K562 (cell line): Measurements from ENCODE around the gene GNG7. TPM values are rescaled to one million over a fixed set of nuclear protein-coding genes. Genes with fewer than 3 reads are reported as not detected.
"Not testable (repeated sequence)": the region's sequence is repeated elsewhere in the genome, so short reads cannot be mapped to it uniquely, and the experiment has no call there.

ENCODE experiments used
- ATAC-seq: fragments of 200-7000 bp; cut with Tn5 transposase; 3 replicates; pipeline ENCODE4 v1.9.1; 2020; ENCODE audit warnings: moderate library complexity
- BruUV-seq: library from RNA; stranded (reverse); fragments of 400-500 nt; replicated peaks from 2 replicates; lab custom pipeline; 2021; lab: Mats Ljungman, UMichigan
- CTCF ChIA-PET: fragments of 300-600 bp; formaldehyde crosslinking; extraction: SDS; loops from one replicate; lab custom pipeline; 2021; ENCODE audit warnings: low intra/inter-chr PET ratio; lab: Yijun Ruan, JAX
- POLR2A ChIA-PET: fragments of 300-600, 350-650 bp; sonication (Branson Sonifier 250); formaldehyde crosslinking; extraction: SDS; loops from one replicate; lab custom pipeline; 2021; ENCODE audit warnings: antibody characterized with exemption, inconsistent platforms; lab: Yijun Ruan, JAX
- DNase-seq, 4 experiments: peaks; one replicate each; pipeline versions ENCODE4 v3.0.0 to v3.0.0-alpha.2; 2011 to 2018; ENCODE audit warnings: low spot score in 3 of 4, mixed read lengths in 3 of 4; ENCODE audit errors: extremely low read depth in 1 of 4
- FAIRE-seq: peaks from 2 replicates; lab custom pipeline; 2011; peaks lifted over from hg19 to GRCh38; lab: Jason Lieb, UNC
- H2AFZ ChIP-seq: 2 replicates; pipeline ENCODE4 v1.6.0; 2011; ENCODE audit warnings: low read depth, low read length, control low read depth, inconsistent platforms
- H3K27ac ChIP-seq: fragments of 200-600 bp; 3 replicates; pipeline ENCODE4 v1.8.0; 2011; ENCODE audit warnings: low read depth, mild to moderate bottlenecking, control low read depth, inconsistent platforms, low read length, moderate library complexity, mixed read lengths; ENCODE audit errors: extremely low read depth
- H3K27me3 ChIP-seq, 2 experiments: fragments of 300-600 bp in 1 of 2; 2 replicates in 1 of 2; 3 replicates in 1 of 2; pipeline versions ENCODE4 v1.6.0 to v1.8.0; 2011; ENCODE audit warnings: inconsistent platforms in 2 of 2, low read length in 2 of 2, mild to moderate bottlenecking in 1 of 2, mixed read lengths in 1 of 2, moderate library complexity in 1 of 2; ENCODE audit not compliant: control insufficient read depth in 2 of 2, insufficient read depth in 2 of 2
- H3K36me3 ChIP-seq: fragments of 300-600 bp; 3 replicates; pipeline ENCODE4 v1.8.0; 2011; ENCODE audit warnings: mild to moderate bottlenecking, low read length, inconsistent platforms; ENCODE audit not compliant: control insufficient read depth, insufficient read depth
- H3K4me1 ChIP-seq, 2 experiments: fragments of 200-600 bp in 1 of 2; replicated peaks in 1 of 2; 2 replicates in 1 of 2; 3 replicates in 1 of 2; pipeline versions ENCODE4 v1.5.1 to v1.8.0; 2011; ENCODE audit warnings: inconsistent platforms in 2 of 2, low read length in 2 of 2, mild to moderate bottlenecking in 1 of 2, mixed read lengths in 1 of 2, moderate library complexity in 1 of 2; ENCODE audit not compliant: control insufficient read depth in 2 of 2, insufficient read depth in 2 of 2
- H3K4me2 ChIP-seq: 2 replicates; pipeline ENCODE4 v1.6.1; 2011; ENCODE audit warnings: low read length, control low read depth, inconsistent platforms, mixed read lengths; ENCODE audit not compliant: insufficient read depth
- H3K4me3 ChIP-seq: fragments of 200-600 bp; sonication (generic), shearing (Covaris generic); 2 replicates; pipeline ENCODE4 v1.5.1; 2016; ENCODE audit warnings: control low read depth, inconsistent platforms
- H3K79me2 ChIP-seq: fragments of 200-600 bp; 3 replicates; pipeline ENCODE4 v1.8.0; 2011; ENCODE audit warnings: low read length, inconsistent platforms; ENCODE audit not compliant: control insufficient read depth, insufficient read depth
- H3K9ac ChIP-seq, 2 experiments: 2 replicates each; pipeline versions ENCODE4 v1.6.0 to v1.6.1; 2011; ENCODE audit warnings: low read depth in 2 of 2, low read length in 2 of 2, control low read depth in 1 of 2, inconsistent platforms in 1 of 2, mild to moderate bottlenecking in 1 of 2, mixed read lengths in 1 of 2; ENCODE audit not compliant: insufficient read depth in 1 of 2
- H3K9me1 ChIP-seq: one replicate; pipeline ENCODE4 v1.6.0; 2011; ENCODE audit warnings: inconsistent platforms, mild to moderate bottlenecking, low read length, moderate library complexity; ENCODE audit not compliant: control insufficient read depth, insufficient read depth
- H3K9me3 ChIP-seq: replicated peaks from 2 replicates; pipeline ENCODE4 v1.5.1; 2011; ENCODE audit warnings: low read depth, low read length, inconsistent platforms; ENCODE audit not compliant: control insufficient read depth, insufficient read depth
- H4K20me1 ChIP-seq: replicated peaks from 2 replicates; pipeline ENCODE4 v1.6.1; 2011; ENCODE audit warnings: low read length, inconsistent platforms, mixed read lengths; ENCODE audit not compliant: control insufficient read depth, insufficient read depth
- ATF1 ChIP-seq, 2 experiments: fragments of 450-650 bp in 1 of 2; IDR thresholded peaks; 2 replicates each; pipeline ENCODE4 v1.6.1; 2016; ENCODE audit warnings: missing compliant biosample characterization in 1 of 2, missing genetic modification characterization in 1 of 2
- CREM ChIP-seq: IDR thresholded peaks from 2 replicates; pipeline ENCODE4 v1.6.1; 2014; ENCODE audit warnings: antibody characterized with exemption, low read depth
- FOSL1 ChIP-seq: fragments of 200-800 bp; sonication (Bioruptor generic); conservative IDR thresholded peaks from 2 replicates; pipeline ENCODE4 v1.6.1; 2016; ENCODE audit warnings: missing genetic modification characterization, missing compliant biosample characterization
- NRF1 ChIP-seq, 2 experiments: fragments of 450-650 bp; IDR thresholded peaks in 1 of 2; conservative IDR thresholded peaks in 1 of 2; 2 replicates each; pipeline ENCODE4 v1.6.1; 2014; ENCODE audit warnings: mild to moderate bottlenecking in 2 of 2
- ZNF24 ChIP-seq: fragments of 450-650 bp; IDR thresholded peaks from 2 replicates; pipeline ENCODE4 v1.6.1; 2016
- WGBS: fragments of 100-300 bp; shearing (Covaris generic); methylation state at CpG from one replicate; pipeline ENCODE4 v1.1.6; 2016; ENCODE audit warnings: low coverage, mixed read lengths; ENCODE audit not compliant: insufficient coverage; ENCODE audit errors: missing lambda C conversion rate; 5-methylcytosine and 5-hydroxymethylcytosine counted together
- in situ Hi-C: fragments of 300-500 bp; cut with MboI; formaldehyde crosslinking; loops from 4 replicates; pipeline ENCODE4 v1.15.0; 2018; ENCODE audit warnings: inconsistent platforms, mixed read lengths
- intact Hi-C: fragments of 100-400 bp; cut with micrococcal nuclease; formaldehyde crosslinking; loops from 2 replicates; pipeline ENCODE4 v1.14.2; 2022
- polyA plus RNA-seq, 8 experiments: library from polyadenylated mRNA; depleted of rRNA in 4 of 8; stranded (reverse) in 5 of 8; unstranded in 3 of 8; fragments of >200 nt; fragmentation: Nextera tagmentation in 2 of 8; fragmentation: Illumina TruSeq in 1 of 8; extraction: Ambion mirVana in 2 of 8; extraction: Trizol in 1 of 8; gene quantifications; 2 replicates each; pipeline versions ENCODE4 v1.2.1 to v1.2.3, GENCODE V29; 2011 to 2014; ENCODE audit warnings: inconsistent platforms in 1 of 8, missing spikeins in 1 of 8
- total RNA-seq, 7 experiments: library from RNA; depleted of rRNA in 6 of 7; stranded (reverse); fragments of >200 nt in 6 of 7; fragmentation: Illumina TruSeq in 2 of 7; extraction: Trizol in 2 of 7; gene quantifications; 2 replicates each; pipeline versions ENCODE4 v1.2.1 to v1.2.3, GENCODE V29; 2011 to 2021; ENCODE audit warnings: low replicate concordance in 1 of 7
- TF ChIP-seq, protein P1 (sequence below): sonication (generic); formaldehyde crosslinking; IDR thresholded peaks from 2 replicates; pipeline ENCODE4 v1.8.0; 2022; ENCODE audit warnings: mild to moderate bottlenecking, missing genetic modification reagents
- TF ChIP-seq, protein P2 (sequence below), 3 experiments: fragments of 200-800 bp in 1 of 3; fragments of 250-450 bp in 1 of 3; fragments of 450-650 bp in 1 of 3; sonication (Bioruptor Pico) in 1 of 3; sonication (Bioruptor generic) in 1 of 3; formaldehyde crosslinking in 1 of 3; IDR thresholded peaks; 2 replicates each; pipeline versions ENCODE4 v1.6.1 to v1.8.0; 2016 to 2022; ENCODE audit warnings: mild to moderate bottlenecking in 2 of 3, missing genetic modification characterization in 2 of 3, missing compliant biosample characterization in 1 of 3, moderate library complexity in 1 of 3

Gene GNG7
- total and polyA plus RNA-seq, 9 of the 15 experiments (the other 6 are each of a cell fraction or from before 2014, with no cell fraction given) = 0.01 to 0.20 (median 0.06) TPM; not detected in 1

DNA sequence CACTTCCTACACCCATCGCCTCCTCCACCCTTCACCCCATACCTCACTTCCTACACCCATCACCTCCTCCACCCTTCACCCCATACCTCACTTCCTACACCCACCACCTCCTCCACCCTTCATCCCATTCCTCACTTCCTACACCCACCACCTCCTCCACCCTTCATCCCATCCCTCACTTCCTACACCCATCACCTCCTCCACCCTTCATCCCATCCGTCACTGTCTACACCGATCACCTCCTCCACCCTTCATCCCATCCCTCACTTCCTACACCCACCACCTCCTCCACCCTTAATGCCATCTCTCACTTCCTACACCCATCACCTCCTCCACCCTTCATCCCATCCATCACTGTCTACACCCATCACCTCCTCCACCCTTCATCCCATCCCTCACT lies 10.7 kb upstream of the GNG7 start:
- ATAC-seq, H3K4me2 ChIP-seq, H3K27ac ChIP-seq, H4K20me1 ChIP-seq, CTCF ChIA-PET, H3K9ac ChIP-seq, intact Hi-C loops, H2AFZ ChIP-seq, H3K9me1 ChIP-seq, H3K36me3 ChIP-seq, DNase-seq, H3K79me2 ChIP-seq, H3K9me3 ChIP-seq, FAIRE-seq, H3K4me3 ChIP-seq, in situ Hi-C loops, BruUV-seq, POLR2A ChIA-PET: not testable (repeated sequence)
- peaks cover 0 to 10% of the 10 kb centered on the region in 2 experiments; a peak in 3 of 5 replicates for H3K4me1 ChIP-seq
- WGBS = 31% methylated on average over 2 of the region's 3 CpGs
- H3K27me3 ChIP-seq = peaks cover 4 to 15% of the 10 kb centered on the region in 2 experiments; a peak in 3 of 5 replicates

DNA sequence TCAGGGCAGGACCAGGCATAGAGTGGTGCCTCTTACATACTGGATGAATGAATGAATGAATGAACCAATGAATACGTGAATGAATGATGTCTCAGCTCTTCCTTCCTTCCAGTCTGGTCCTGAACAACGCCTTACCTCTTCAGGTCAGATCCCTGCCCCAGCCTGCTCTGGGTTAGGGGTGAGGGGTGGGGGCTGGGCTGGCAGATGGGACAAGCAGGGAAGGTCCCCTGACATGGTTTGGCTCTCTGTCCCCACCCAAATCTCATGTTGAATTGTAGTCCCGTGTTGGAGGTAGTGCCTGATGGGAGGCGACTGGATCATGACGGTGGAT lies 9.3 kb upstream of the GNG7 start:
- Histone ChIP-seq H3K4me2 (no peak overlapping the region), H3K36me3 (no peaks in the 10 kb centered on the region), H4K20me1 (no peaks in the 10 kb centered on the region), H3K9ac (no peak overlapping the region), H3K9me3 (0 out of 2 replicates have a peak, but pooled peaks cover 4% of the 10 kb centered on the region), H2AFZ (no peak overlapping the region; the same call in 1 of the 2 replicates), H3K27ac (no peak overlapping the region), H3K4me1 (no peaks in the 10 kb centered on the region; a peak in 2 of 5 replicates), H3K4me3 (no peak overlapping the region), H3K9me1 (no peaks in the 10 kb centered on the region), H3K79me2 (no peaks in the 10 kb centered on the region), H3K27me3 (peaks cover 4 to 15% of the 10 kb centered on the region in 2 experiments; a peak in 3 of 5 replicates)
- in situ Hi-C loops = no loop called here
- 4% methylated on average over 5 of the region's 5 CpGs for WGBS
- no TSS peak for BruUV-seq
- DNase-seq (no peak), ATAC-seq (no peak), FAIRE-seq (no peak)
- intact Hi-C loops = no loop called here
- TF ChIP-seq CREM (no peak), FOSL1 (peak; percentile 11; the same call in 1 of the 2 replicates), ATF1 (CRISPR knock-in tag; IDR thresholded peaks at IDR 0.05) (no peak), ATF1 (tag; IDR thresholded peaks at IDR 0.05) (peak; percentile 54; the same call in 1 of the 2 replicates), ZNF24 (peak; percentile 96), NRF1 (conservative IDR thresholded peaks at IDR 0.05 in 1 of 2, IDR thresholded peaks at IDR 0.05 in 1 of 2) (peak in 1 of 2 experiments; percentile 14; a peak in 2 of 4 replicates)
- TF ChIP-seq, protein P1, sequence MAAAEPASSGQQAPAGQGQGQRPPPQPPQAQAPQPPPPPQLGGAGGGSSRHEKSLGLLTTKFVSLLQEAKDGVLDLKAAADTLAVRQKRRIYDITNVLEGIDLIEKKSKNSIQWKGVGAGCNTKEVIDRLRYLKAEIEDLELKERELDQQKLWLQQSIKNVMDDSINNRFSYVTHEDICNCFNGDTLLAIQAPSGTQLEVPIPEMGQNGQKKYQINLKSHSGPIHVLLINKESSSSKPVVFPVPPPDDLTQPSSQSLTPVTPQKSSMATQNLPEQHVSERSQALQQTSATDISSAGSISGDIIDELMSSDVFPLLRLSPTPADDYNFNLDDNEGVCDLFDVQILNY (CRISPR knock-in tag) = no peak
- TF ChIP-seq, protein P2, sequence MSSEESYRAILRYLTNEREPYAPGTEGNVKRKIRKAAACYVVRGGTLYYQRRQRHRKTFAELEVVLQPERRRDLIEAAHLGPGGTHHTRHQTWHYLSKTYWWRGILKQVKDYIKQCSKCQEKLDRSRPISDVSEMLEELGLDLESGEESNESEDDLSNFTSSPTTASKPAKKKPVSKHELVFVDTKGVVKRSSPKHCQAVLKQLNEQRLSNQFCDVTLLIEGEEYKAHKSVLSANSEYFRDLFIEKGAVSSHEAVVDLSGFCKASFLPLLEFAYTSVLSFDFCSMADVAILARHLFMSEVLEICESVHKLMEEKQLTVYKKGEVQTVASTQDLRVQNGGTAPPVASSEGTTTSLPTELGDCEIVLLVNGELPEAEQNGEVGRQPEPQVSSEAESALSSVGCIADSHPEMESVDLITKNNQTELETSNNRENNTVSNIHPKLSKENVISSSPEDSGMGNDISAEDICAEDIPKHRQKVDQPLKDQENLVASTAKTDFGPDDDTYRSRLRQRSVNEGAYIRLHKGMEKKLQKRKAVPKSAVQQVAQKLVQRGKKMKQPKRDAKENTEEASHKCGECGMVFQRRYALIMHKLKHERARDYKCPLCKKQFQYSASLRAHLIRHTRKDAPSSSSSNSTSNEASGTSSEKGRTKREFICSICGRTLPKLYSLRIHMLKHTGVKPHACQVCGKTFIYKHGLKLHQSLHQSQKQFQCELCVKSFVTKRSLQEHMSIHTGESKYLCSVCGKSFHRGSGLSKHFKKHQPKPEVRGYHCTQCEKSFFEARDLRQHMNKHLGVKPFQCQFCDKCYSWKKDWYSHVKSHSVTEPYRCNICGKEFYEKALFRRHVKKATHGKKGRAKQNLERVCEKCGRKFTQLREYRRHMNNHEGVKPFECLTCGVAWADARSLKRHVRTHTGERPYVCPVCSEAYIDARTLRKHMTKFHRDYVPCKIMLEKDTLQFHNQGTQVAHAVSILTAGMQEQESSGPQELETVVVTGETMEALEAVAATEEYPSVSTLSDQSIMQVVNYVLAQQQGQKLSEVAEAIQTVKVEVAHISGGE (CRISPR knock-in tag; IDR thresholded peaks at IDR 0.05) = 0 out of 6 replicates have a peak, but pooled peaks of 1 of the 3 experiments have one; percentile 24
- ChIA-PET POLR2A (no interaction called here), CTCF (no interaction called here)
